CD4-positive, CD25-positive, alpha-beta regulatory T cell (primary cell): Measurements from ENCODE around the gene ZNF609. TPM values are rescaled to one million over a fixed set of nuclear protein-coding genes. Genes with fewer than 3 reads are reported as not detected.
A peak's percentile ranks its signal among the peaks of the same experiment; 100 is the strongest.
"Not testable (repeated sequence)": the region's sequence is repeated elsewhere in the genome, so short reads cannot be mapped to it uniquely, and the experiment has no call there.

Source experiments
- ATAC-seq, 2 donors: fragments of 150-1000 bp; cut with Tn5 transposase; one replicate each; pipeline ENCODE4 v1.10.0; 2021; ENCODE audit warnings: low read depth in 2 of 2, moderate number of reproducible peaks in 2 of 2, moderate library complexity in 1 of 2
- DNase-seq, 3 donors: peaks; one replicate each; pipeline versions ENCODE4 v3.0.0 to v3.0.0-alpha.2; 2012 to 2022; ENCODE audit warnings: mixed read lengths in 1 of 3
- H3K27ac ChIP-seq: one replicate; pipeline ENCODE4 v1.7.0; 2013; ENCODE audit warnings: mild to moderate bottlenecking, low read length; ENCODE audit not compliant: insufficient read depth, poor library complexity, severe bottlenecking
- H3K27me3 ChIP-seq: one replicate; pipeline ENCODE4 v1.7.0; 2013; ENCODE audit warnings: low read length; ENCODE audit not compliant: control insufficient read depth, insufficient read depth
- H3K36me3 ChIP-seq: one replicate; pipeline ENCODE4 v1.7.0; 2013; ENCODE audit warnings: mild to moderate bottlenecking, low read length, moderate library complexity; ENCODE audit not compliant: control insufficient read depth, insufficient read depth
- H3K4me1 ChIP-seq: 2 replicates; pipeline ENCODE4 v1.7.0; 2013; ENCODE audit warnings: mild to moderate bottlenecking, low read length; ENCODE audit not compliant: insufficient read depth, control insufficient read depth, poor library complexity, severe bottlenecking
- H3K4me3 ChIP-seq: one replicate; pipeline ENCODE4 v1.7.0; 2013; ENCODE audit warnings: low read depth, mild to moderate bottlenecking, low read length, moderate library complexity
- H3K9me3 ChIP-seq, 2 experiments: 1 replicate in 1 of 2; 2 replicates in 1 of 2; pipeline ENCODE4 v1.7.0; 2013; ENCODE audit warnings: low read length in 2 of 2, mild to moderate bottlenecking in 1 of 2, moderate library complexity in 1 of 2; ENCODE audit not compliant: control insufficient read depth in 2 of 2
- H3K27ac Mint-ChIP-seq, 3 donors: one replicate each; pipeline ENCODE4 v1.8.0; 2020 to 2022; ENCODE audit warnings: mild to moderate bottlenecking in 3 of 3, mixed read lengths in 3 of 3, moderate library complexity in 2 of 3
- H3K27me3 Mint-ChIP-seq: one replicate; pipeline ENCODE4 v1.8.0; 2022; ENCODE audit warnings: mild to moderate bottlenecking, mixed read lengths
- H3K36me3 Mint-ChIP-seq: one replicate; pipeline ENCODE4 v1.8.0; 2020; ENCODE audit warnings: mixed read lengths
- H3K4me1 Mint-ChIP-seq, 4 donors: one replicate each; pipeline ENCODE4 v1.8.0; 2020 to 2022; ENCODE audit warnings: mixed read lengths in 4 of 4, mild to moderate bottlenecking in 1 of 4
- H3K4me3 Mint-ChIP-seq, 4 donors: one replicate each; pipeline ENCODE4 v1.8.0; 2020 to 2022; ENCODE audit warnings: mild to moderate bottlenecking in 4 of 4, mixed read lengths in 4 of 4, moderate library complexity in 3 of 4
- H3K9me3 Mint-ChIP-seq, 7 donors: one replicate each; pipeline ENCODE4 v1.8.0; 2020 to 2022; ENCODE audit warnings: mixed read lengths in 7 of 7, mild to moderate bottlenecking in 3 of 7, moderate library complexity in 2 of 7
- polyA plus RNA-seq, 4 donors: library from polyadenylated mRNA; unstranded; fragments of 300-500 nt; fragmentation: Illumina TruSeq; gene quantifications; one replicate each; pipeline ENCODE4 v1.2.3, GENCODE V29; 2021
- total RNA-seq: library from RNA; stranded (reverse); gene quantifications from one replicate; pipeline ENCODE4 v1.2.3, GENCODE V29; 2022

Gene ZNF609
- total and polyA plus RNA-seq, 5 donors from 2014 or later = 0.64 to 39.0 (median 2.0) TPM

GRCh38 chr15:64630396-64631107 is 170.2 kb downstream of the ZNF609 start:
- Mint-ChIP-seq H3K36me3 (peaks cover 11% of the 10 kb centered on the region), H3K27ac (peak overlapping the region in 2 of 3 donors; percentile 12 to 69), H3K27me3 (no peaks in the 10 kb centered on the region), H3K9me3 (no peaks in the 10 kb centered on the region), H3K4me3 (peak overlapping the region in 1 of 4 donors; percentile 21), H3K4me1 (peaks cover 31 to 58% (median 45%) of the 10 kb centered on the region in 4 donors)
- Histone ChIP-seq H3K9me3 (no peaks in the 10 kb centered on the region), H3K4me1 (peaks cover 35% of the 10 kb centered on the region), H3K27me3 (no peaks in the 10 kb centered on the region), H3K27ac (no peak overlapping the region), H3K36me3 (peaks cover 2% of the 10 kb centered on the region), H3K4me3 (no peak overlapping the region)
- ATAC-seq (no peak), DNase-seq (no peak)

GRCh38 chr15:64632639-64633038 is 172.3 kb downstream of the ZNF609 start:
- not testable (repeated sequence) for H3K4me3 ChIP-seq, DNase-seq, H3K4me3 Mint-ChIP-seq, H3K9me3 Mint-ChIP-seq, H3K36me3 ChIP-seq, H3K27me3 ChIP-seq, H3K27me3 Mint-ChIP-seq, H3K27ac ChIP-seq, H3K9me3 ChIP-seq, ATAC-seq
- Mint-ChIP-seq H3K4me1 (peaks cover 38 to 58% (median 46%) of the 10 kb centered on the region in 4 donors), H3K36me3 (peaks cover 13% of the 10 kb centered on the region), H3K27ac (peak overlapping the region in 1 of 3 donors; percentile 73)
- peaks cover 33% of the 10 kb centered on the region for H3K4me1 ChIP-seq

- H3K36me3 Mint-ChIP-seq = peaks cover 17% of the 10 kb centered on the region
- no peaks in the 10 kb centered on the region for H3K27me3 Mint-ChIP-seq
- peaks cover 38 to 60% (median 46%) of the 10 kb centered on the region in 4 donors for H3K4me1 Mint-ChIP-seq
- Histone ChIP-seq H3K9me3 (peaks cover 0 to 3% of the 10 kb centered on the region in 2 experiments), H3K4me1 (peaks cover 33% of the 10 kb centered on the region), H3K27ac (peak overlapping the region; percentile 62), H3K36me3 (peaks cover 5% of the 10 kb centered on the region), H3K27me3 (no peaks in the 10 kb centered on the region), H3K4me3 (peak overlapping the region; percentile 22)
- H3K4me3 Mint-ChIP-seq = no peak overlapping the region
- ATAC-seq (no peak), DNase-seq (no peak)
- H3K9me3 Mint-ChIP-seq = peaks cover 0 to 7% (median 2%) of the 10 kb centered on the region in 7 donors
- peak overlapping the region; percentile 26 to 73 (median 35) for H3K27ac Mint-ChIP-seq
These were observed 173.0 kb downstream of the ZNF609 start for GRCh38 chr15:64633332-64633731.

GRCh38 chr15:64634027-64634426 is 173.6 kb downstream of the ZNF609 start:
- peaks cover 5% of the 10 kb centered on the region for H3K36me3 ChIP-seq
- peak overlapping the region; percentile 53 for H3K4me3 ChIP-seq
- peak overlapping the region; percentile 62 for H3K27ac ChIP-seq
- no peaks in the 10 kb centered on the region for H3K27me3 ChIP-seq
- peaks cover 33% of the 10 kb centered on the region for H3K4me1 ChIP-seq
- Mint-ChIP-seq H3K36me3 (peaks cover 18% of the 10 kb centered on the region), H3K27ac (peak overlapping the region; percentile 32 to 83 (median 78)), H3K4me3 (peak overlapping the region; percentile 16 to 79 (median 58)), H3K4me1 (peaks cover 35 to 57% (median 41%) of the 10 kb centered on the region in 4 donors), H3K9me3 (peaks cover 0 to 7% (median 2%) of the 10 kb centered on the region in 7 donors), H3K27me3 (no peaks in the 10 kb centered on the region)
- DNase-seq = peak in 2 of 3 donors; percentile 41 to 66
- H3K9me3 ChIP-seq = peaks cover 0 to 3% of the 10 kb centered on the region in 2 experiments
- peak; percentile 86 to 93 for ATAC-seq

- Histone ChIP-seq H3K9me3 (peaks cover 0 to 3% of the 10 kb centered on the region in 2 experiments), H3K4me3 (peak overlapping the region; percentile 53), H3K36me3 (peaks cover 3% of the 10 kb centered on the region), H3K4me1 (peaks cover 33% of the 10 kb centered on the region), H3K27ac (peak overlapping the region; percentile 62), H3K27me3 (no peaks in the 10 kb centered on the region)
- no peak for DNase-seq
- Mint-ChIP-seq H3K9me3 (peaks cover 0 to 7% (median 2%) of the 10 kb centered on the region in 7 donors), H3K4me3 (peak overlapping the region; percentile 16 to 79 (median 58)), H3K4me1 (peaks cover 35 to 61% (median 40%) of the 10 kb centered on the region in 4 donors), H3K27ac (peak overlapping the region; percentile 22 to 70 (median 65)), H3K27me3 (no peaks in the 10 kb centered on the region), H3K36me3 (peaks cover 21% of the 10 kb centered on the region)
- ATAC-seq = peak in 1 of 2 donors; percentile 26
These were observed 174.5 kb downstream of the ZNF609 start for GRCh38 chr15:64634576-64635498.

GRCh38 chr15:64635499-64636495 is 175.4 kb downstream of the ZNF609 start:
- Histone ChIP-seq H3K27ac (peak overlapping the region; percentile 28), H3K9me3 (peaks cover 0 to 3% of the 10 kb centered on the region in 2 experiments), H3K4me3 (no peak overlapping the region), H3K4me1 (peaks cover 38% of the 10 kb centered on the region), H3K36me3 (peaks cover 3% of the 10 kb centered on the region), H3K27me3 (no peaks in the 10 kb centered on the region)
- Mint-ChIP-seq H3K9me3 (peaks cover 0 to 7% (median 2%) of the 10 kb centered on the region in 7 donors), H3K27me3 (no peaks in the 10 kb centered on the region), H3K4me3 (peak overlapping the region in 3 of 4 donors; percentile 4 to 72 (median 14)), H3K36me3 (peaks cover 21% of the 10 kb centered on the region), H3K27ac (peak overlapping the region; percentile 6 to 70 (median 65)), H3K4me1 (peaks cover 38 to 66% (median 42%) of the 10 kb centered on the region in 4 donors)
- DNase-seq = no peak
- ATAC-seq = no peak
